ENCODE measurements around the gene KDM5B. TPM values are rescaled to one million over a fixed set of nuclear protein-coding genes. Genes with fewer than 3 reads are reported as not detected.
"Not testable (repeated sequence)": the region's sequence is repeated elsewhere in the genome, so short reads cannot be mapped to it uniquely, and the experiment has no call there.

The KDM5B gene
- total RNA-seq, 3 donors from 2014 or later, result 64.7 to 92.7 (median 68.1) TPM

GRCh38 chr1:202733251-202733650 lies 75.0 kb downstream of the KDM5B start:
- ATAC-seq, result no peak
- intact Hi-C loops (cut with DNase I, micrococcal nuclease), result no loop called here

GRCh38 chr1:202728951-202729350 lies 79.3 kb downstream of the KDM5B start:
- H3K36me3 ChIP-seq (ENCODE audit: low read depth), result peaks cover 31% of the 10 kb centered on the region
- no peak for ATAC-seq
- intact Hi-C loops (cut with DNase I, micrococcal nuclease), result no loop called here

More at GRCh38 chr1:202733251-202733650, 75.0 kb downstream of the KDM5B start:
- H3K36me3 ChIP-seq (ENCODE audit: low read depth), result peaks cover 28% of the 10 kb centered on the region
- no peak overlapping the region for H3K4me3 ChIP-seq
- no peak for DNase-seq
- TF ChIP-seq CTCF (IDR thresholded peaks at IDR 0.05), result no peak
- H3K4me1 ChIP-seq (ENCODE audit: low read depth), result no peaks in the 10 kb centered on the region
- H3K9me3 ChIP-seq, result no peaks in the 10 kb centered on the region

GRCh38 chr1:202725526-202725925 lies 82.7 kb downstream of the KDM5B start:
- no peak for ATAC-seq
- Histone ChIP-seq H3K9me3 (no peaks in the 10 kb centered on the region), H3K36me3 (ENCODE audit: low read depth) (peaks cover 16% of the 10 kb centered on the region), H3K4me3 (no peak overlapping the region), H3K4me1 (ENCODE audit: low read depth) (no peaks in the 10 kb centered on the region)
- intact Hi-C loops (cut with DNase I, micrococcal nuclease), result no loop called here
- DNase-seq, result no peak
- TF ChIP-seq CTCF (IDR thresholded peaks at IDR 0.05), result no peak

More at GRCh38 chr1:202728951-202729350, 79.3 kb downstream of the KDM5B start:
- Histone ChIP-seq H3K4me1 (ENCODE audit: low read depth) (no peaks in the 10 kb centered on the region), H3K4me3 (no peak overlapping the region), H3K9me3 (no peaks in the 10 kb centered on the region)
- no peak for DNase-seq
- TF ChIP-seq CTCF (IDR thresholded peaks at IDR 0.05), result no peak

- intact Hi-C loops (cut with DNase I, micrococcal nuclease), result no loop called here
- Histone ChIP-seq H3K36me3 (ENCODE audit: low read depth) (peaks cover 3% of the 10 kb centered on the region), H3K4me1 (ENCODE audit: low read depth) (no peaks in the 10 kb centered on the region), H3K4me3 (no peak overlapping the region), H3K9me3 (no peaks in the 10 kb centered on the region)
- ATAC-seq (no peak), DNase-seq (no peak)
- TF ChIP-seq CTCF (IDR thresholded peaks at IDR 0.05), result no peak
Observed at GRCh38 chr1:202723708-202724107, 84.5 kb downstream of the KDM5B start.

- ATAC-seq; H3K9me3 ChIP-seq; intact Hi-C loops (cut with DNase I, micrococcal nuclease); DNase-seq; H3K4me3 ChIP-seq; H3K4me1 ChIP-seq (ENCODE audit: low read depth); H3K36me3 ChIP-seq (ENCODE audit: low read depth): not testable (repeated sequence)
Observed at GRCh38 chr1:202723046-202723445, 85.2 kb downstream of the KDM5B start.

GRCh38 chr1:202716654-202717053 lies 91.6 kb downstream of the KDM5B start:
- intact Hi-C loops (cut with DNase I, micrococcal nuclease), result loop anchor here in 1 of 2 donors (10.0 kb wide), 1 partner anchor 532 kb away; no protein-coding TSS in a partner anchor

GRCh38 chr1:202714202-202714601 lies 94.0 kb downstream of the KDM5B start:
- not testable (repeated sequence) for DNase-seq; H3K4me3 ChIP-seq; H3K9me3 ChIP-seq; ATAC-seq; H3K36me3 ChIP-seq (ENCODE audit: low read depth)
- peaks cover 12% of the 10 kb centered on the region for H3K4me1 ChIP-seq (ENCODE audit: low read depth)
- intact Hi-C loops (cut with DNase I, micrococcal nuclease), result loop anchor here in 1 of 2 donors (10.0 kb wide), 1 partner anchor 529 kb away; no protein-coding TSS in a partner anchor

More at GRCh38 chr1:202716654-202717053, 91.6 kb downstream of the KDM5B start:
- TF ChIP-seq CTCF (IDR thresholded peaks at IDR 0.05), result no peak
- Histone ChIP-seq H3K9me3 (no peaks in the 10 kb centered on the region), H3K4me1 (ENCODE audit: low read depth) (no peaks in the 10 kb centered on the region), H3K4me3 (no peak overlapping the region), H3K36me3 (ENCODE audit: low read depth) (no peaks in the 10 kb centered on the region)
- DNase-seq (no peak), ATAC-seq (no peak)
